Measurements from ENCODE around the gene ALDH3B2. TPM values are rescaled to one million over a fixed set of nuclear protein-coding genes. Genes with fewer than 3 reads are reported as not detected.

ALDH3B2 gene
- total RNA-seq, 4 donors from 2014 or later = 1.2 TPM; not detected in 3

- Histone ChIP-seq H3K27me3 (no peaks in the 10 kb centered on the region), H3K4me1 (no peaks in the 10 kb centered on the region), H3K9me3 (no peaks in the 10 kb centered on the region), H3K4me3 (no peak overlapping the region), H3K27ac (no peak overlapping the region), H3K36me3 (no peaks in the 10 kb centered on the region)
- TF ChIP-seq POLR2A (IDR thresholded peaks at IDR 0.05) (no peak), CTCF (IDR thresholded peaks at IDR 0.05) (no peak)
- no peak for DNase-seq
- intact Hi-C loops (cut with DNase I; ENCODE audit: low total_unique reads) = no loop called here
These were observed 8.1 kb downstream of the ALDH3B2 start for GRCh38 chr11:67666303-67666645.

DNA sequence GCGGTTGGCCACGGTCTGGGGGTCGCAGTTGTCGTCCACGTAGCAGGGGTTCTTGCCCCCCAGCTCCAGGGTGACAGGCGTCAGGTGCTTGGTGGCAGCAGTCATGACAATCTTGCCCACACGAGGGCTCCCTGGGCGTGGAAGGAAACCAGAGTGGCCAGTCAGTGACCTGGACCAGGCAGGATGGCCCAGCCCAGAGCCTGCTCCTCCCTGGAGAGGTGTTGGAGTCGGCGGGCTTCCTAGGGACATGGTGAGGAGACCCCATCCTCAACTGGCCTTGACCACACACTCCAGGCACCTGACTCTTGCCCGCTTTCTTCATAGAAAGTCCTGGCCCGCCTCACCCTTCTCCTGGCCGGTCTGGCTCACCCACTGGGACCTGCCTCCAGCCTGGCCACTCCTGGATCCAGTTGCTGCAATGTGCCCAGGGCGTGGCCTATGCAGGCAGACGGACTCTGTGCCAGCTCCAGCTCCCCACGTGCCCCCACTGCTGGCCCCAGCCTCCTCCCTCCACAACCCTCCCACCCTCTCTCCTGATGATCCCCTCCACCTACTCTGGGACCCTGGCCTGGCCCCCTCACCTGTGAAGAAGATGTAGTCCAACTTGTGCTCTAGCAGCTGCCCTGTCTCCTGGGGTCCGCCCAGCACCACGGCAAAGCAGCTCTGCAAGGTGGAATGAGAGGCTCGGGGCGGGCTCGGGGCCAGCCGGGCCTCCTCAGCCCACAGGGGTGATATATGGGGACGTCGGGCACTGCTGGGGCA lies 8.7 kb downstream of the ALDH3B2 start:
- DNase-seq = no peak
- Histone ChIP-seq H3K27ac (no peak overlapping the region), H3K27me3 (no peaks in the 10 kb centered on the region), H3K9me3 (no peaks in the 10 kb centered on the region), H3K36me3 (no peaks in the 10 kb centered on the region), H3K4me1 (no peaks in the 10 kb centered on the region), H3K4me3 (no peak overlapping the region)
- TF ChIP-seq POLR2A (IDR thresholded peaks at IDR 0.05) (no peak), CTCF (IDR thresholded peaks at IDR 0.05) (peak in 1 of 4 experiments; percentile 5)
- intact Hi-C loops (cut with DNase I; ENCODE audit: low total_unique reads) = no loop called here

DNA sequence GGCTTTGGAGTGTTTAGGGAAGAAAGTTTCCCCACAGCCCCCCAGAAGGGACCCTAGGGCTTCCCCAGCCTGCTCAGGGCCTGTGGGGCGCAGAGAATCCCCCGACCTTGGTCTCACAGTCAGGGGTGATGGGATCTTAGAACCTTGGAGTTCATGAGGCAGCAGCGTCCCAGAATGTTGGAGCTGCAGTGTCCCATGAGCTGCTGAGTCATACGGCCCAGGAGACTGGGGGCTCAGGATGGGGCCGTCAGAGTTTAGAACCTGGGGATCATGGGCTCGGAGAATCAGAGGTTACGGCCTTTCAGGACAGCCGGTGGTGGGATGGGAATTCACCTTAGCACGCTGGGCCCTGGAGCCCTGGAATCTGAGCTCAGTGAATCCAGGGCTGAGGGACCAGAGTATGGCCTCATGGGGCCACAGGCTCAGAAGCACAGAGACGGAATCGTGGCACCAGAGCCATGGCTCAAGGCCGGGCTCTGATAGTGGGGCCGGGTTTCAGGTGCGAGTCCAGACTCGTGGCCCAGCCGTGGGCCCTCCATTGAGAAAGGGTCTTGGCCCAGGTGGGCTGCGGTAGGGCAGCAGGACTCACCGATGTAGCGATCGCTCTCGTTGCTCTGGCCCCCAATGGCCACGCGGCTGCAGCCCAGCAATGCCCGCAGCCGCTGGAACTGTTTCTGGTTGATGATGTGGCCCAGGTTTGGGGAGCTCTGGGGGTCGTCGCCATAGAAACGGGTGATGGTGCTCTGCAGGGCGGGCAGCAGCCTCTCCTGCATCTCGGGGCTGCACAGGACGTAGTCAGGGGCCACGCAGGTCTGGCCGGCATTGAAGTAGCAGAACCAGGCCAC lies 9.5 kb downstream of the ALDH3B2 start:
- Histone ChIP-seq H3K4me3 (no peak overlapping the region), H3K27ac (no peak overlapping the region), H3K9me3 (no peaks in the 10 kb centered on the region), H3K27me3 (no peaks in the 10 kb centered on the region), H3K36me3 (no peaks in the 10 kb centered on the region), H3K4me1 (no peaks in the 10 kb centered on the region)
- TF ChIP-seq CTCF (IDR thresholded peaks at IDR 0.05) (no peak), POLR2A (IDR thresholded peaks at IDR 0.05) (no peak)
- intact Hi-C loops (cut with DNase I; ENCODE audit: low total_unique reads) = no loop called here
- DNase-seq = no peak

- no peak for DNase-seq
- Histone ChIP-seq H3K27ac (no peak overlapping the region), H3K27me3 (no peaks in the 10 kb centered on the region), H3K4me1 (no peaks in the 10 kb centered on the region), H3K4me3 (no peak overlapping the region), H3K36me3 (no peaks in the 10 kb centered on the region), H3K9me3 (no peaks in the 10 kb centered on the region)
- intact Hi-C loops (cut with DNase I; ENCODE audit: low total_unique reads) = no loop called here
- no peak for TF ChIP-seq POLR2A (IDR thresholded peaks at IDR 0.05)
- no peak for TF ChIP-seq CTCF (IDR thresholded peaks at IDR 0.05)
These were observed 10.2 kb downstream of the ALDH3B2 start for GRCh38 chr11:67664213-67664585.

- H3K9me3 ChIP-seq = no peaks in the 10 kb centered on the region
- DNase-seq = no peak
- H3K4me3 ChIP-seq = no peak overlapping the region
- no peaks in the 10 kb centered on the region for H3K27me3 ChIP-seq
- intact Hi-C loops (cut with DNase I; ENCODE audit: low total_unique reads) = no loop called here
- TF ChIP-seq POLR2A (IDR thresholded peaks at IDR 0.05) (no peak), CTCF (IDR thresholded peaks at IDR 0.05) (no peak)
- H3K4me1 ChIP-seq = no peaks in the 10 kb centered on the region
- no peak overlapping the region for H3K27ac ChIP-seq
- no peaks in the 10 kb centered on the region for H3K36me3 ChIP-seq
These were observed 10.8 kb downstream of the ALDH3B2 start for GRCh38 chr11:67663532-67664212.

All from uterus (tissue), 4 donors.